Esophagus mucosa (tissue), 1 donor: ENCODE measurements around the gene VSIG2. TPM values are rescaled to one million over a fixed set of nuclear protein-coding genes. Genes with fewer than 3 reads are reported as not detected.

Source experiments
- ATAC-seq: fragments of 200-7000 bp; cut with Tn5 transposase; one replicate; pipeline ENCODE4 v1.9.1; 2020
- total RNA-seq: library from RNA; stranded (reverse); gene quantifications from one replicate; pipeline ENCODE4 v1.2.4, GENCODE V29; 2023
- donor health status: DM: yes; HTN: yes; CAD: no.

VSIG2 gene
- total RNA-seq, 1 donor from 2014 or later = 8.8 TPM

- ATAC-seq = peak; percentile 2
These were observed 10.6 kb upstream of the VSIG2 start for GRCh38 chr11:124762624-124763155.

GRCh38 chr11:124762105-124762623, 10.1 kb upstream of the VSIG2 start, which contains the start of gene ESAM:
ESAM (minus strand) TSS chr11:124762290; CDS start chr11:124762154, 136 bp downstream.
- ATAC-seq = peak; percentile 58

GRCh38 chr11:124761301-124762104, 9.4 kb upstream of the VSIG2 start:
- no peak for ATAC-seq

GRCh38 chr11:124760806-124761205, 8.8 kb upstream of the VSIG2 start:
- ATAC-seq = no peak

GRCh38 chr11:124760205-124760652, 8.2 kb upstream of the VSIG2 start:
- ATAC-seq = no peak

- peak; percentile 32 for ATAC-seq
These were observed 7.5 kb upstream of the VSIG2 start for GRCh38 chr11:124759266-124760204.

- ATAC-seq = peak; percentile 74
These were observed 6.6 kb upstream of the VSIG2 start for GRCh38 chr11:124758355-124759265.

GRCh38 chr11:124757320-124757719, 5.3 kb upstream of the VSIG2 start:
- no peak for ATAC-seq

- no peak for ATAC-seq
These were observed 4.7 kb upstream of the VSIG2 start for GRCh38 chr11:124756753-124757227.

- no peak for ATAC-seq
These were observed 4.1 kb upstream of the VSIG2 start for GRCh38 chr11:124756033-124756752.

- no peak for ATAC-seq
These were observed 2.7 kb upstream of the VSIG2 start for GRCh38 chr11:124754710-124755109.

- ATAC-seq = no peak
These were observed 2.3 kb upstream of the VSIG2 start for GRCh38 chr11:124754309-124754708.

- ATAC-seq = no peak
These were observed 1.6 kb upstream of the VSIG2 start for GRCh38 chr11:124753624-124754023.

- ATAC-seq = no peak
These were observed 1.1 kb upstream of the VSIG2 start for GRCh38 chr11:124753205-124753604.

GRCh38 chr11:124752471-124753102, 532 bp upstream of the VSIG2 start:
- ATAC-seq = no peak

GRCh38 chr11:124751391-124751740, 689 bp downstream of the VSIG2 start:
- ATAC-seq = no peak

- ATAC-seq = no peak
These were observed 2.1 kb downstream of the VSIG2 start for GRCh38 chr11:124749912-124750311.

- ATAC-seq = peak; percentile 65
These were observed 3.3 kb downstream of the VSIG2 start for GRCh38 chr11:124748481-124749343.

GRCh38 chr11:124748100-124748418, 4.0 kb downstream of the VSIG2 start:
- no peak for ATAC-seq
